ENCODE data around the gene ATP6V1E1. TPM values are rescaled to one million over a fixed set of nuclear protein-coding genes. Genes with fewer than 3 reads are reported as not detected.
A peak's percentile ranks its signal among the peaks of the same experiment; 100 is the strongest.

ATP6V1E1 gene
- 89.2 and 90.0 TPM in 2 replicates for total RNA-seq (2021)
- long read RNA-seq, transcript ATP6V1E1-201 (9 exons, 1,402 nt) = major isoform, 176 of 185 reads
- long read RNA-seq, partial matches to known transcripts = 1 of 185 reads
- long read RNA-seq, other reads (novel, unspliced or antisense) = 6 of 185 reads

DNA sequence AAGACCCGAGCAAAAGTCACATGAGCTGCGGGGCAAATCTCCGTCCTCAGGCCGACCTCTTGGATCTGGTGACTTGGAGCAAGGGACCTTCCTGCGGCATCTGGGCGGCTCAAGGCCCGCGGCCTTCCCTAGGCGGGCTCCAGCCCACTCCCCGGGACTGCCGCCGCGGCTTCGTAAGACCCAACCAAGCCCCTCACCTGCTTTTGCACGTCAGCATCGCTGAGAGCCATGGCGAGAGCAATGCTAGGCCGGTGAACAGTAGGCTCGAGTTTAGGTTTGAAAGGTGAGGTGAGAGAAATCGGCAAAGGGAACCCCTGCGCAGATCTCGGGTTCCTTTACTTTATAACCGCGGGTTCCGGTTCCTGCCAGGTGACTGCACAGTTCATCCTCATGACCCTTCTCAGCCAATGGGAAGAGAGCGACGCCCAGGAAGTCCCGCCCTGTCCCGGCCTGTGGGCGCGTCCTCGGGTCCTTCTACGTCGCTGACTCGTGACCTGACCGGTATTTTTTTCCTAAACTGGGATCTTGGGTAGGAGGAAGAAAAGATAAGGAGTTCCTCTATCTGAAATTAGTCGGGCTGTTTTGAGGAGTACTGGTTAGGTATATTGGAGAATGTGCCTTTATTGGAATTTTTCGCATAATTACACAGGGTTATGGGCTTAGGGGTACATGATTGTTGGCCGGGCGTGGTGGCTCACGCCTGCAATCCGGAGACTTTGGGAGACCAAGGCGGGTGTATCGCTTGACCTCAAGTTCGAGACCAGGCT, at the start of gene ATP6V1E1:
TSS of gene ATP6V1E1 (minus strand) at position 344 of the 767 bp plus-strand sequence. CDS start at position 230, 114 bp downstream.
- Histone ChIP-seq H2BK120ac (ENCODE audit: low read depth, low read length, poor library complexity, severe bottlenecking) (no peak within 1 kb of the TSS), H4K91ac (ENCODE audit: insufficient read length, low read depth, low read length) (no peak within 1 kb of the TSS), H4K8ac (replicated peaks; ENCODE audit: insufficient read length, low read depth, low read length) (peak within 1 kb of the TSS; percentile 36), H3K9ac (ENCODE audit: extremely low read depth, insufficient read length, low read length) (peak within 1 kb of the TSS; percentile 99), H2BK12ac (ENCODE audit: insufficient read length, low read depth, low read length) (no peak within 1 kb of the TSS), H2BK5ac (ENCODE audit: insufficient read length, low read length) (peak within 1 kb of the TSS; percentile 65), H3K9me3 (ENCODE audit: control insufficient read depth, low read depth, low read length) (no peaks in the 10 kb centered on the region), H3K4me2 (ENCODE audit: insufficient read depth, insufficient read length, low read length) (peak within 1 kb of the TSS; percentile 62), H3K79me2 (ENCODE audit: insufficient read depth, low read length) (peaks cover 14% of the 10 kb centered on the region; the same call in 1 of the 2 replicates), H4K5ac (ENCODE audit: insufficient read length, low read depth, low read length) (no peak within 1 kb of the TSS), H3K4ac (ENCODE audit: low read depth, low read length) (no peak within 1 kb of the TSS), H3K79me1 (ENCODE audit: insufficient read depth, low read depth, low read length, poor library complexity, severe bottlenecking) (peaks cover 8% of the 10 kb centered on the region), H3K23me2 (ENCODE audit: insufficient read length, low read depth, low read length, poor library complexity, severe bottlenecking) (no peaks in the 10 kb centered on the region), H3K4me1 (ENCODE audit: insufficient read depth, low read length) (no peaks in the 10 kb centered on the region), H3T11ph (ENCODE audit: low read length) (no peak within 1 kb of the TSS), H3K27me3 (ENCODE audit: insufficient read depth, low read length) (no peaks in the 10 kb centered on the region), H2BK20ac (ENCODE audit: low read depth, low read length, poor library complexity, severe bottlenecking) (no peak within 1 kb of the TSS), H2BK15ac (ENCODE audit: low read depth, low read length) (no peak within 1 kb of the TSS), H2AK5ac (ENCODE audit: insufficient read length, low read length) (no peak within 1 kb of the TSS), H3K14ac (ENCODE audit: insufficient read depth, low read length) (peak within 1 kb of the TSS; percentile 94), H3K56ac (ENCODE audit: insufficient read length, low read depth, low read length) (no peak within 1 kb of the TSS), H2AFZ (ENCODE audit: low read length) (peak within 1 kb of the TSS; percentile 50), H3K27ac (ENCODE audit: insufficient read length, low read depth, low read length) (peak within 1 kb of the TSS; percentile 89), H3K18ac (ENCODE audit: insufficient read length, low read depth, low read length) (peak within 1 kb of the TSS; percentile 84), H3K23ac (ENCODE audit: insufficient read length, low read depth, low read length) (no peak within 1 kb of the TSS), H4K20me1 (ENCODE audit: control insufficient read depth, insufficient read depth, insufficient read length) (no peaks in the 10 kb centered on the region)
- Mint-ChIP-seq H3K4me1 (0 out of 4 replicates have a peak, but pooled peaks cover 0 to 3% of the 10 kb centered on the region in 2 experiments), H3K36me3 (ENCODE audit: insufficient read depth in 1 of 3, low read depth in 3 of 3) (peaks cover 0 to 5% (median 2%) of the 10 kb centered on the region in 3 experiments; a peak in 4 of 7 replicates), H3K27me3 (ENCODE audit: low read depth) (no peaks in the 10 kb centered on the region), H3K27ac (peak within 1 kb of the TSS; percentile 99 to 100 (median 100)), H3K9me3 (no peaks in the 10 kb centered on the region), H3K4me3 (peak within 1 kb of the TSS; percentile 96 to 98)
- WGBS (ENCODE audit: extremely low coverage, insufficient read length, low lambda C conversion rate) = no CpG with 5 or more reads among the region's 45 CpGs
- TF ChIP-seq, protein P1, sequence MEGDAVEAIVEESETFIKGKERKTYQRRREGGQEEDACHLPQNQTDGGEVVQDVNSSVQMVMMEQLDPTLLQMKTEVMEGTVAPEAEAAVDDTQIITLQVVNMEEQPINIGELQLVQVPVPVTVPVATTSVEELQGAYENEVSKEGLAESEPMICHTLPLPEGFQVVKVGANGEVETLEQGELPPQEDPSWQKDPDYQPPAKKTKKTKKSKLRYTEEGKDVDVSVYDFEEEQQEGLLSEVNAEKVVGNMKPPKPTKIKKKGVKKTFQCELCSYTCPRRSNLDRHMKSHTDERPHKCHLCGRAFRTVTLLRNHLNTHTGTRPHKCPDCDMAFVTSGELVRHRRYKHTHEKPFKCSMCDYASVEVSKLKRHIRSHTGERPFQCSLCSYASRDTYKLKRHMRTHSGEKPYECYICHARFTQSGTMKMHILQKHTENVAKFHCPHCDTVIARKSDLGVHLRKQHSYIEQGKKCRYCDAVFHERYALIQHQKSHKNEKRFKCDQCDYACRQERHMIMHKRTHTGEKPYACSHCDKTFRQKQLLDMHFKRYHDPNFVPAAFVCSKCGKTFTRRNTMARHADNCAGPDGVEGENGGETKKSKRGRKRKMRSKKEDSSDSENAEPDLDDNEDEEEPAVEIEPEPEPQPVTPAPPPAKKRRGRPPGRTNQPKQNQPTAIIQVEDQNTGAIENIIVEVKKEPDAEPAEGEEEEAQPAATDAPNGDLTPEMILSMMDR (conservative IDR thresholded peaks at IDR 0.05) = no peak
- DNase-seq = peak; percentile 98
